ENCODE data around the gene PPP1R15A. TPM values are rescaled to one million over a fixed set of nuclear protein-coding genes. Genes with fewer than 3 reads are reported as not detected.
"Not testable (repeated sequence)": the region's sequence is repeated elsewhere in the genome, so short reads cannot be mapped to it uniquely, and the experiment has no call there.

PPP1R15A gene
- total RNA-seq, 4 donors from 2014 or later, result 19.3 to 41.6 (median 33.3) TPM

DNA sequence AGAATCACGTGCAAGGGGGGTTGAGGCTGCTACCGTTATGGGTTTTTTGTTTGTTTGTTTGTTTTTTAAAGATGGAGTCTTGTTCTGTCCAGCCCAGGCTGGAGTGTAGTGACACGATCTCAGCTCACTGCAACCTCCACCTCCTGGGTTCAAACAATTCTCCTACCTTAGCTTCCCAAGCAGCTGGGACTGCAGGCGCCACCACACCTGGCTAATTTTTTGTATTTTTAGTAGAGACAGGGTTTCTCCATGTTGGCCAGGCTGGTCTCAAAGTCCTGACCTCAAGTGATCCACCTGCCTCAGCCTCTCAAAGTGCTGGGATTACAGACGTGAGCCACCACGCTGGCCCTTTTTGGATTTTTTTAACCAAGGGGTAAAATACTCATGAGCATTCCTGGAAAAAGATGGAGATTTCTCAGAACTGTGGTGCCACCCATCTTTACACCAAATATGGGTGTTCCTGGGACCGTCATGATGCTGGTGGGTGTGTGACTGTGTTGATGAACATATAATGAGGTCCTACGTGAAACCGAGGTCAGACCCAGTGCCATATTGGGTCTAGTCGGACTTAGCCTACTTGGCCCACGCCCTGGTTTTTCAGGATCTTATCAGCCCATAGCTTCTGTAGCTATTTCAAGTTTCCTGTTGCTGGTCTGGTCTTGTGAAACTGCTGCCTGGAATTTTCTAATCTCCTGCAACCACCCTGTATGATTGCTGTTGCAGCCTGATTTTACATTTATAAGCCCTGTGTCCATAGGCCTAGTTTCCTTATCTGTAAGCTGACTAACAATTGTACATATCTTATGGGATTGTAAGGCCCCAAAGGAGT is 6.2 kb downstream of the PPP1R15A start:
- peaks cover 29 to 63% (median 34%) of the 10 kb centered on the region in 3 donors for H3K4me1 ChIP-seq
- no peaks in the 10 kb centered on the region for H3K27me3 ChIP-seq
- H3K9me3 ChIP-seq, result peaks cover 0 to 9% (median 8%) of the 10 kb centered on the region in 3 donors
- H3K27ac ChIP-seq, result peak overlapping the region; percentile 6 to 100 (median 60)
- WGBS, 2 donors, result 61 to 64% methylated on average over 11 of the region's 11 CpGs
- H3K4me3 ChIP-seq, result no peak overlapping the region
- TF ChIP-seq POLR2A (IDR thresholded peaks at IDR 0.05), result no peak
- TF ChIP-seq, protein P1, sequence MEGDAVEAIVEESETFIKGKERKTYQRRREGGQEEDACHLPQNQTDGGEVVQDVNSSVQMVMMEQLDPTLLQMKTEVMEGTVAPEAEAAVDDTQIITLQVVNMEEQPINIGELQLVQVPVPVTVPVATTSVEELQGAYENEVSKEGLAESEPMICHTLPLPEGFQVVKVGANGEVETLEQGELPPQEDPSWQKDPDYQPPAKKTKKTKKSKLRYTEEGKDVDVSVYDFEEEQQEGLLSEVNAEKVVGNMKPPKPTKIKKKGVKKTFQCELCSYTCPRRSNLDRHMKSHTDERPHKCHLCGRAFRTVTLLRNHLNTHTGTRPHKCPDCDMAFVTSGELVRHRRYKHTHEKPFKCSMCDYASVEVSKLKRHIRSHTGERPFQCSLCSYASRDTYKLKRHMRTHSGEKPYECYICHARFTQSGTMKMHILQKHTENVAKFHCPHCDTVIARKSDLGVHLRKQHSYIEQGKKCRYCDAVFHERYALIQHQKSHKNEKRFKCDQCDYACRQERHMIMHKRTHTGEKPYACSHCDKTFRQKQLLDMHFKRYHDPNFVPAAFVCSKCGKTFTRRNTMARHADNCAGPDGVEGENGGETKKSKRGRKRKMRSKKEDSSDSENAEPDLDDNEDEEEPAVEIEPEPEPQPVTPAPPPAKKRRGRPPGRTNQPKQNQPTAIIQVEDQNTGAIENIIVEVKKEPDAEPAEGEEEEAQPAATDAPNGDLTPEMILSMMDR (IDR thresholded peaks at IDR 0.05), result no peak
- DNase-seq, result no peak
- peaks cover 15 to 67% (median 16%) of the 10 kb centered on the region in 3 donors for H3K36me3 ChIP-seq
- intact Hi-C loops (cut with DNase I), result no loop called here

DNA sequence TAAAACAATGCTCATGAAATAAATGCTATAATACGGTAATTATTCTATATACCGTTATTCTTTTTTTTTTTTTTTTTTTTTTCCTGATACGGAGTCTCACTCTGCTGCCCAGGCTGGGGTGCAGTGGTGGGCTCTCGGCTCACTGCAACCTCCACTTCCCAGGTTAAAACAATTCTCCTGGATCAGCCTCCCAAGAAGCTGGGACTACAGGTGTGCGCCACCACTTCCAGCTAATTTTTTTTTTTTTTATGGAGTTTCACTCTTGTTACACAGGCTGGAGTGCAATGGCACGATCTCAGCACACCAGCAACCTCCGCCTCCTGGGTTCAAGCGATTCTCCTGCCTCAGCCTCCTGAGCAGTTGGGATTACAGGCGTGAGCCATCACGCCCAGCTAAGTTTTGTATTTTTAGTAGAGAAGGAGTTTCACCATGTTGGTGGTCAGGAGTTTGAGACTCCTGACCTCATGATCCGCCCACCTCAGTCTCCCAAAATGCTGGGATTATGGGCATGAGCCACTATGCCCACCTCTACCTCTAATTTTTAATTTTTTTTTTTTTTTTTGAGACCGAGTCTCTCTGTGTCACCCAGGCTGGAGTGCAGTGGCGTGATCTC is 6.9 kb downstream of the PPP1R15A start:
- TF ChIP-seq, protein P1 (IDR thresholded peaks at IDR 0.05), result no peak
- TF ChIP-seq POLR2A (IDR thresholded peaks at IDR 0.05), result no peak
- peaks cover 9 to 60% (median 13%) of the 10 kb centered on the region in 3 donors for H3K36me3 ChIP-seq
- WGBS, 2 donors, result 86 to 91% methylated on average over 9 to 13 of the region's 13 CpGs
- intact Hi-C loops (cut with DNase I), result no loop called here
- H3K4me1 ChIP-seq, result peaks cover 22 to 56% (median 27%) of the 10 kb centered on the region in 3 donors
- H3K27me3 ChIP-seq, result no peaks in the 10 kb centered on the region
- peaks cover 0 to 9% (median 8%) of the 10 kb centered on the region in 3 donors for H3K9me3 ChIP-seq
- H3K4me3 ChIP-seq, result no peak overlapping the region
- peak overlapping the region; percentile 6 to 100 (median 34) for H3K27ac ChIP-seq
- DNase-seq, result no peak

DNA sequence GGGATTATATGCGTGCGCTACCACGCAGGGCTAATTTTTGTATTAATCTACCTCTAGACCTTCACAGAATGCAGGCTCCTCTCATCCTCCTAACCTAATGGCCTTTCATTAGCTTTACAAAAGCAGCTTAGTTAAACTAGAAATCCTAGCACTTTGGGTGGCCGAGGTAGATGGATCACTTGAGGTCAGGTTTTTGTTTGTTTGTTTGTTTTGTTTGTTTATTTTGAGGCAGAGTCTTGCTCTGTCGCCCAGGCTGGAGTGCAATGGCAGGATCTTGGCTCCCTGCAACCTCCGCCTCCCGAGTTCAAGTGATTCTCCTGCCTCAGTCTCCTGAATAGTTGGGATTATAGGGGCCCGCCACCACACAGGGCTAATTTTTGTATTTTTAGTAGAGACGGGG is 7.5 kb downstream of the PPP1R15A start:
- intact Hi-C loops (cut with DNase I); DNase-seq; H3K27me3 ChIP-seq; H3K9me3 ChIP-seq; H3K4me3 ChIP-seq: not testable (repeated sequence)
- peaks cover 7 to 55% (median 9%) of the 10 kb centered on the region in 3 donors for H3K36me3 ChIP-seq
- H3K4me1 ChIP-seq, result peaks cover 17 to 50% (median 25%) of the 10 kb centered on the region in 3 donors
- 87 to 99% methylated on average over 6 to 9 of the region's 9 CpGs for WGBS, 2 donors
- peak overlapping the region in 1 of 4 donors; percentile 48 for H3K27ac ChIP-seq

DNA sequence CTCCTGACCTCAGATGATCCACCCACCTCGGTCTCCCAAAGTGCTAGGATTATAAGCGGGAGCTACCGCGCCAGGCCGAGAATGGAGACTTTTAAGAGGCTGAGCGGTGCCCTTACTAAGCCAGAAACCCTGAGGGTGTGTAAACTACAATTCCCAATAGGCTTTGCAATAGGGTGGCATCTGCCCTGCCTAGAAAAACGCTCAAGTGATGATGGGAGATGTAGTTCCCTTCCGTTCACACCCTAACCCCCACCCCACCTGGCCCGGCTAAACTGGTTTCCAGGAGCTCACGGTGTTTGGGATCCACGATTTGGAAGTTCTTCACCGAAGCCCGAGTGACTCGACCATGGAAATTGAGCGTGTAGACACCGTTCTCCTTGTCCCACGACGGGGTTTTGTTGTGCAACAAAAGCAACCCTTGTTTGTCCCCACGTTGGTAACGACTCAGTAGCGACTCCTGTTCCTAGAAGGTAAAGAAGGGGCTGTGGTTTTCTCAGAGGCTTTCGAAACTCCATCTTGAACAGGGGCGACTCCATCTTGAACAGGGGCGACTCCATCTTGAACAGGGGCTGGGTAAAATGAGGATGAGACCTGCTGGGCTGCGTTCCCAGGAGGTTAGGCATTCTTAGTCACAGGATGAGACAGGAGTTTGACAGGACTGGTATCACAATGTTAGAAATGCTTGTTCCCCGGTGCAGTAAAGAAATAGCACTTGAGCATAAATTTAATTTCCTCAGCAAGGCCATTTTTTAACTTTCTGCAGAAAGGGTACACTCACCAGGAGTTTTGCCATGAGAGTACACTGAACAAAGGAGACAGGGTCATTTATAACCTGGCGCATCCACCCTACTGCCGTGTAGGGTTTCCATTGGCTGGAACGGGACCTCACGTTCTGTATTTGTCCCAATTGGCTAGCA is 9.8 kb downstream of the PPP1R15A start:
- intact Hi-C loops (cut with DNase I), result no loop called here
- TF ChIP-seq POLR2A (IDR thresholded peaks at IDR 0.05), result no peak
- TF ChIP-seq, protein P1 (IDR thresholded peaks at IDR 0.05), result no peak
- no peak for DNase-seq

DNA sequence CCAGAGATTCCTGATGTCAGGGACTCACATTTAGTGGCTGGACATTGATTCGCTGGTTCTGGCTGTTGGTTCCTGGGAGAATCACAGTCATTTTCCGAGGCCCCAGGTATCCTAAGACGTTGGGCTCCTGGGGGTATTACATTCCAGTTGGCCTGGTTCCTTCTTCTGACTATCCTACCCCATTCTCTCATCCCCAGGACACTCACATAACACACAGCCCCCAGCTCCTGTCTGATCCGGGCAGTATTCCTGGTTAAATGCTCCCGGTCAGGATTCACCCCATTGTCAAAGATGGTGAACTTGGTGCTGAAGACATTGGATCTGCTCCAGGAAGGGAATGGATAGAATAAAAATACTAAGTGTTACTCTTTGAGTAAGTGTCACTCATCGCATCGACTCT is 11.5 kb downstream of the PPP1R15A start:
- TF ChIP-seq, protein P1 (IDR thresholded peaks at IDR 0.05), result no peak
- TF ChIP-seq POLR2A (IDR thresholded peaks at IDR 0.05), result no peak
- WGBS, 2 donors, result 86 to 96% methylated on average over 5 to 7 of the region's 7 CpGs
- no peak overlapping the region for H3K27ac ChIP-seq
- H3K9me3 ChIP-seq, result peaks cover 0 to 9% (median 8%) of the 10 kb centered on the region in 3 donors
- peaks cover 4 to 10% (median 6%) of the 10 kb centered on the region in 3 donors for H3K4me1 ChIP-seq
- H3K4me3 ChIP-seq, result no peak overlapping the region
- DNase-seq, result no peak
- no peaks in the 10 kb centered on the region for H3K27me3 ChIP-seq
- peaks cover 0 to 14% (median 0%) of the 10 kb centered on the region in 3 donors for H3K36me3 ChIP-seq
- intact Hi-C loops (cut with DNase I), result no loop called here

More for the DNA sequence above, 9.8 kb downstream of the PPP1R15A start:
- H3K4me3 ChIP-seq, result no peak overlapping the region
- H3K27ac ChIP-seq, result peak overlapping the region in 3 of 4 donors; percentile 20 to 40 (median 25)
- H3K9me3 ChIP-seq, result peaks cover 0 to 9% (median 8%) of the 10 kb centered on the region in 3 donors
- no peaks in the 10 kb centered on the region for H3K27me3 ChIP-seq
- peaks cover 0 to 32% (median 4%) of the 10 kb centered on the region in 3 donors for H3K36me3 ChIP-seq
- H3K4me1 ChIP-seq, result peaks cover 4 to 27% (median 10%) of the 10 kb centered on the region in 3 donors
- WGBS, 2 donors, result 76 to 79% methylated on average over 26 to 30 of the region's 30 CpGs
